Stimulated activated CD8-positive, alpha-beta memory T cell treated with anti-CD3 and anti-CD28 coated beads, Interleukin-15, amount 100 ng/mL, for 48 hours (primary cell): ENCODE measurements around the gene ETV2.
"Not testable (repeated sequence)": the region's sequence is repeated elsewhere in the genome, so short reads cannot be mapped to it uniquely, and the experiment has no call there.

Source experiments
- DNase-seq, 2 donors: peaks; one replicate each; pipeline ENCODE4 v3.0.0-alpha.2; 2020; ENCODE audit warnings: low read depth in 2 of 2

Gene ETV2, protein sequence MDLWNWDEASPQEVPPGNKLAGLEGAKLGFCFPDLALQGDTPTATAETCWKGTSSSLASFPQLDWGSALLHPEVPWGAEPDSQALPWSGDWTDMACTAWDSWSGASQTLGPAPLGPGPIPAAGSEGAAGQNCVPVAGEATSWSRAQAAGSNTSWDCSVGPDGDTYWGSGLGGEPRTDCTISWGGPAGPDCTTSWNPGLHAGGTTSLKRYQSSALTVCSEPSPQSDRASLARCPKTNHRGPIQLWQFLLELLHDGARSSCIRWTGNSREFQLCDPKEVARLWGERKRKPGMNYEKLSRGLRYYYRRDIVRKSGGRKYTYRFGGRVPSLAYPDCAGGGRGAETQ

DNA sequence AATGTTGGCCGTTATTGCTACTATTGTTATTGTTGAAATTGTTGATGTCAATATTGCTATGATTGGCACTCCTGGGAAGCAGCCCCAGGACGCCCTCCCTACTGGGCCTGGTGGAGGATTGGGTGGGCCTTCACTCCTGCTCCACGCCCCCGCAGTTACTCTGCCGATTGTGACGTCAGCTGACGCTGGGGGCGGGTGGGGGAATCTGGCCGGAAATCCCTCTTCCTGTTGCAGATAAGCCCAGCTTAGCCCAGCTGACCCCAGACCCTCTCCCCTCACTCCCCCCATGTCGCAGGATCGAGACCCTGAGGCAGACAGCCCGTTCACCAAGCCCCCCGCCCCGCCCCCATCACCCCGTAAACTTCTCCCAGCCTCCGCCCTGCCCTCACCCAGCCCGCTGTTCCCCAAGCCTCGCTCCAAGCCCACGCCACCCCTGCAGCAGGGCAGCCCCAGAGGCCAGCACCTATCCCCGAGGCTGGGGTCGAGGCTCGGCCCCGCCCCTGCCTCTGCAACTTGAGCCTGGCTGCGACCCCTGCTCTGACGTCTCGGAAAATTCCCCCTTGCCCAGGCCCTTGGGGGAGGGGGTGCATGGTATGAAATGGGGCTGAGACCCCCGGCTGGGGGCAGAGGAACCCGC is at the start of gene ETV2:
Gene ETV2 (plus strand): TSS at position 231 of the 637 bp plus-strand sequence. CDS start 716 bp downstream, outside the sequence.
- DNase-seq = peak; percentile 33 to 43

DNA sequence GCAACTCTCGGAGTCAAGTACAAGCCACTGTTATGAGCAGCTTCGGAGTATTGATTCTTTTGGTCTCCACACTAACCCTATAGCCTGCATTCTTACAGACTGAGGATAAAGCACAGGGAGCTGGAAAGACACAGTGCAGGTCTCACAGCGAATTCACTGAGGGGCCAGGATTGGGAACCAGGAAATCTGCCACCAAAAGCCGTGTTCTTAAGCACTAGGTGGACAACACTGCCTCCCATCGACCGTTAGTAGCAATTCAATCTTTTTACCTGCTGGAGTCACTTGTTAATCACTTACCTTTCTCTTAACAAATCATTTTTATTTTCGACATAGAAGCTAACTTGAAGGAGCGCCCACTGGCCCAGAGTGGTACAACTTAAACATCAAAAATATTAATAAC is 49.3 kb upstream of the ETV2 start:
- DNase-seq = no peak

DNA sequence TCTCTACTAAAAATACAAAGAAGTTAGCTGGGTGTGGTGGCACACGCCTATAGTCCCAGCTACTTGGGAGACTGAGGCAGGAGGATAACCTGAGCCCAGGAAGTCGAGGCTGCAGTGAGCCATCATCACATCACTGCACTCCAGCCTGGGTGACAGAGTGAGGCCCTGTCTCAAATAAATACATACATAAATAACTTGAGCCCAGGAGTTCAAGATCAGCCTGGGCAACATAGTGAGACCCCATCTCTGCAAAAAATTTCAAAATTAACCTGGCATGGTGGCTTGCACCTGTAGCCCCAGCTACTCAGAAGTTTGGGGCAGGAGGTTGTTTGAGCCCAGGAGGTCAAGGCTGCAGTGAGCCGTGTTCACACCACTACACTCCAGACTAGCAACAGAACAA is 46.5 kb upstream of the ETV2 start:
- DNase-seq = not testable (repeated sequence)

DNA sequence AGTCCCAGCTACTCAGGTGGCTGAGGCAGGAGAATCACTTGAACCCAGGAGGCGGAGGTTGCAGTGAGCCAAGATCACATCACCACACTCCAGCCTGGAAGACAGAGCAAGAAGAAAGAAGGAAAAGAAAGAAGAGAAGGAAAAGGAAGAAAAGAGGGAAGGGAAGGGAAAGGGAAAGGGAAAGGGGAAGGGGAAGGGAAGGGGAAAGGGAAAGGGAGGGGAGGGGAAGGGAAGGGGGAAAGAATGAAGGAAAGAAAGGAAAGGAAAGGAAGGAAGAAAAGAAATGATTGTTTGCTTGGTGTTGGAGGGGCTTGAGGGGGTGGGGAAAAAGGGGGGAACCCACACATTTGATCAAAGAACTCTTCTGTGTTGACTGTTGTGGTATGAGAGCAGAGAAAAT is 45.6 kb upstream of the ETV2 start:
- DNase-seq = no peak

DNA sequence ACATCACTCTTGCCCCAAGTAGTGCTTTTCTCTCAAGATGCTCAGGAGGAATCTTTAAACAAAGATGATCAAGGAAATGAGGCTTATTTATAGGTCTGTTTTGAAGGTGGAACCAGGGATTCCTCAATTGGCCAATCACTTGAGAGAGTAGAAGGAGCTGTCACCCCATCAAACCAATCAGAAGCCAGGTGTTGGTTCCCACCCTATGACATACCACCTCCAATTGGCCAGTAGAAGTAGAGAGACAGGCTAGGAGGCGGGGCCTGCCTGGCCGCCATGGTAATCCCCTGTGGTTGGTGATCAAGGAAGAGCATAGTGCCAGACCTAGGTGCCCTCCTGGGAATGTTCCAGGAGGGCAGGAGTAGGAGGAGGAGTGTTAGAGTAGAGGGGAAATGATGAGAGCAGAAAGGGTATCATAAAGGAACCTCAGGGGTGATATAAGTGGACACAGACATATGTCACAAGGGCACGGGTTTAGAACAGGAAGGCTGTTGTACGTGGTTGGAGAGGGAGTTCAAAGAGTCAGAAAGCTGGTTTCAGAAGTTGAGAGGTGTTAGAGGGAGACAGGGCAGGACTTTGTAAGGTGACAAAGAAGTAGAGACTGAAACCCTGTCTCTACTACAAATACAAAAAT is 45.1 kb upstream of the ETV2 start:
- DNase-seq = peak in 1 of 2 donors; percentile 11

DNA sequence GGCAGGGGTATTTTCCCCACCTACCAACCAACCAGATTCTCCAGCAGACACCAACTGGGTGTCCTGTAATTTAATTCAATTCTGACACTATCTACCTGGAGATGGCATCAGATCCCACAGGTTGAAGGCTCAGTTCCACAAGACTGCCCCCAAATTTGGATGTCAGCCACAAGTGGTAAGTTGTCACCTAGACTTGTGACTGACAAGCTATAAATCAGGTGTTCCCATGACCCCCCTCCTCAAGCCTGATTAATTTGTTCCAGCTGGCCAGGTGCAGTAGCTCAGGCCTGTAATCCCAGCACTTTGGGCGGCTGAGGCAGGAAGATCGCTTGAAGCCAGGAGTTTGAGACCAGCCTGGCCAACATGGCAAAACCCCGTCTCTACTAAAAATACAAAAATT is 39.6 kb upstream of the ETV2 start:
- DNase-seq = no peak

DNA sequence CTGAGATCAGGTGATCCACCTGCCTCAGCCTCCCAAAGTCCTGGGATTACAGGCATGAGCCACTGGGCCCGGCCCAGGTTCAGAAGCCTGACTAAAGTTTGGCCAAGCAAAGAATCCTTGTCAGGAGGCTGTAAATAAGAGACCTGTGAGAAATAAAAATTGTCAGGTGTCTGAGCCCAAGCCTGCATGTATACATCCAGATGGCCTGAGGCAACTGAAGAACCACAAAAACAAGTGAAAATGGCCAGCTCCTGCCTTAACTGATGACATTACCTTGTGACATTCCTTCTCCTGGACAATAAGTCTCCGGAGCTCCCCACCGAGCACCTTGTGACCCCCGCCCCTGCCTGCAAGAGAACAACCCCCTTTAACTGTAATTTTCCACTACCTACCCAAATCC is 37.1 kb upstream of the ETV2 start:
- DNase-seq = not testable (repeated sequence)

DNA sequence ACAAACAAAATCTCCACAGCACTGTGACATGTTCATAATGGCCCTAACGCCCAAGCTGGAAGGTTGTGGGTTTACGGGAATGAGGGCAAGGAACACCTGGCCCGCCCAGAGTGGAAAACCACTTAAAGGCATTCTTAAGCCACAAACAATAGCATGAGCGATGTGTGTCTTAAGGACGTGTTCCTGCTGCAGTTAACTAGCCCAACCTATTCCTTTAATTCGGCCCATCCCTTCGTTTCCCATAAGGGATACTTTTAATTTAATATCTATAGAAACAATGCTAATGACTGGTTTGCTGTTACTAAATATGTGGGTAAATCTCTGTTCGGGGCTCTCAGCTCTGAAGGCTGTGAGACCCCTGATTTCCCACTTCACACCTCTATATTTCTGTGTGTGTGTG is 34.4 kb upstream of the ETV2 start:
- not testable (repeated sequence) for DNase-seq

DNA sequence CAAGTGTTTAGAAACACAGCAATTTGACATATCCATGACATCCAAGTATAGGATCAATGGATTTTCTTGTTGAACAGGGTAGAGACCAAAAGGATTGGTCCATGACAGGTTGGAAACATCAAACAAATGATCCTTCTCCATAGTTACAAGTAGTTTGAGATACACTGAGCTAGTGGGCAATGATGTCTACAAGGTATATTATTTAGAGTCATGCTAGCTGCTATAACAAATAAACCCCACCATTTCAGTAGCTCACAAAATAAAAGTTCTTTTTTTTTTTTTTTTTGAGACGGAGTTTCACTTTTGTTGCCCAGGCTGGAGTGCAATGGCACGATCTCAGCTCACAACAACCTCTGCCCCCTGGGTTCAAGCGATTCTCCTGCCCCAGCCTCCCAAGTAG is 33.9 kb upstream of the ETV2 start:
- DNase-seq = no peak

DNA sequence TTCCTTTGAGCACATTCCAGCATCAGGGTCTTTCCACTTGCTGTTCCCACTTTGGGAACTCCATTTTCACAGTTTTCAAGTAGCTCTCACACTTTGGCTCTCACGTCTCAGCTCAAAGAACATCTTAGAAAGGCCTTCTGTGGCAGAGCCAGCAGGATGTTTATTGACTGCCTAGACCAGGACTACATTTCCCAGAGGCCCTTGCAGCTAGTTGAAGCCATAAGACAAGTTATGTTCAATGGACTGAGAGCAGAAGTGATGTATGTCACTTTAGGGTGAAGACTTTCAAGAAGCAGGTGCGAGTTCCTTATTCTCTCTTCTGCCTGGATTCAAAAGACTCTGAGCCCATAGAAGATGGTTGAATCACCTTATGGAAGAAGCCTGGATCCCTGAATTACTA is 33.3 kb upstream of the ETV2 start:
- no peak for DNase-seq

DNA sequence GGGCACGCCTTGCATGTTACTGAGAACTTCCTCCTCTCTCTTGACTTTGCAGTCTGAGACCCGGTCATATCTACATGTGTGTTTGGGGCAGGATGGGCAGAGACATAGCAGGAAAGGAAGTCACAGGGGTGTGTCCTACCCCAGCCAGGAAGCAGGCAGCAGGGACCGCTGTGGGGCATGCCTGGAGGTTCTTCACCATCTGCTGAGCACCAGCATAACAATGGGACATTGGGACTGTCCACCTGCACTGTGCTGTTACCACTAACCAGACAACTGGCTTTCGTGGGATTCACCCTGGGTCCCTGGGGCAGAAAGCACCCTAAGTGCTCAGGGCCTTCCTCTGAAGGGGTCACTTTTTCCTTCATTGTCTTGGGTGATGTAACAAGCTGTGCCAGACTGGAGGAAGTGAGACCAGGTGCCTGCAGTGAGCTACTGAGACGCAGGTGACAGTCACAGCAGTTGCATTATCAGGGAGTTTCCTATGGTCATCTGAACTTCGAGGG is 31.6 kb upstream of the ETV2 start:
- no peak for DNase-seq

DNA sequence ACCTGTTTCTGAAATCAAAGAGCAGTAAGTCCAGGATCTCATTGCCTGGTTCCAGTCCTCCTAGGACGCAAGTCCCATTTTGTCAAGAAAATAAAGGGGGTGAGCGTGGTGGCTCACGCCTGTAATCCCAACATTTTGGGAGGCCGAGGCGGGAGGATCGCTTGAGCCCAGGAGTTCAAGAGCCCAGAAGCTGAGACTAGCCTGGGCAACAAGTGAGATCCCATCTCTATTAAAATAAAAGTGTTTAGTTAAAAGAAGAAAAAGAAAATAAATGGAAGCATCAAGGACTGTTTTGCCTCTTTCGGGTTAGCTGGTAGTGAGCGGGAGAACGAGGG is 29.4 kb upstream of the ETV2 start:
- no peak for DNase-seq

DNA sequence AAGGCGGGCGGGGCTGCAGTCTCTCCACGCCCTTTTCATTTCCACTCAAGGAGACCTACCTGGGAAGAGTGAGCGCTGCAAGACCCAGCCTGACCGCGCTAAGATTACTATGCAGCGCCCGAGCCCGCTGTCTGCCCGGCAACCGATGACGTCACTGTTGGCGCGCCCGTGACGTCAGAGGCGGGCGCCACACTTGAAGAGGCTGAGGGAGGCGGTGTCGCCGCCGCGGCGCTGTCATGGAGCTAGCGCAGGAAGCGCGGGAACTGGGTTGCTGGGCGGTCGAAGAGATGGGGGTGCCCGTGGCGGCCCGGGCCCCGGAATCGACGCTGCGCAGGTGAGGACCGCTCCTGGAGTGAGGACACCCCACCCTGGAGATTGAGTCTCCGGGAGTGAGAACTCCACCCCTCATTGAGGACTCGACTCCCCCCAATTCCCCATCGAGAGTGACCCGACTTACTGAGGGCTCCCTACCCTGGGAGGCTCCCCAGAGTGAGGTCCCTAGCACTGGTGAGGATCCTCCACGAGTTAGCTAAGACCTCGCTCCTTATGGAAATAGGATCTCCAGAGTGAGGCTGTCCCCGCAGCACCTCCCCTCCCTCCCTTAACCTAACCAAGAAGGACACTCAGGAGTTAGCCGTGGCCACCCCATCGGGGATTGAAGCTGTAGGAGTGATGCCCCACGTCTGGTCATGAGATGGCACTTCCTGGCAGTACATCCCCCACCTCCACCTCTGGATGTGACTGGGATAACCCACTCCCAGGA is 28.8 kb upstream of the ETV2 start, which contains the start of gene HAUS5:
Gene HAUS5 (plus strand): TSS at position 177 of the 763 bp plus-strand sequence. CDS start 60 bp downstream, at position 237.
- peak; percentile 95 for DNase-seq

DNA sequence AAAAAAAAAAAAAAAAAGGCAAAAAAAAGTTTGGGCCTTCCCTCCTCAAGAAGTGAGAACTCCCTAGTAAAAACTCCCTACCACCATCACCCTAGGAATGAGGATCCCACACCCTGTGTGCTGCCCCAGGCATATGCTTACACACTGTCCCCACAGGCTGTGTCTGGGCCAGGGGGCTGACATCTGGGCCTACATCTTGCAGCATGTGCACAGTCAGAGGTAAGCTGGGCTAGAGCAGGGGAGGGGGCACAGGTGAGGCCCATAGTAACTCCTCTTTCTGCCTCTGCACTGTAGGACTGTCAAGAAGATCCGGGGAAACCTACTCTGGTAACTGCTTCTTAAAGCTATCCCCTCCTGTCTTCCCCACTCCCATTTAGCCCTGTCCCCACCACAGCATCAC is 28.0 kb upstream of the ETV2 start:
- DNase-seq = no peak

DNA sequence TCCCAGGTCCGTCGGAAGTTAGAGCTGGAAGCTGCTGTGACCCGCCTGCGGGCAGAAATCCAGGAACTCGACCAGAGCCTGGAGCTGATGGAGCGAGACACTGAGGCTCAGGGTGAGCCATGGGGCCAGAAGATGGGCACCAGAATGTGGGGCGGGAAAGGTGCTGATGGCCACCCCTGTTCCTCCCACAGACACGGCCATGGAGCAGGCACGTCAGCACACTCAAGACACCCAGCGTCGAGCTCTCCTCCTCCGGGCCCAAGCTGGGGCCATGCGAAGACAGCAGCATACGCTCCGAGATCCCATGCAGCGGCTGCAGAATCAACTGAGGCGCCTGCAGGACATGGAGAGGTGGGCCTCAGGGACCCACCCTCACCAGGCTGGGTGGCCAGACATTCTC is 26.5 kb upstream of the ETV2 start:
- no peak for DNase-seq

DNA sequence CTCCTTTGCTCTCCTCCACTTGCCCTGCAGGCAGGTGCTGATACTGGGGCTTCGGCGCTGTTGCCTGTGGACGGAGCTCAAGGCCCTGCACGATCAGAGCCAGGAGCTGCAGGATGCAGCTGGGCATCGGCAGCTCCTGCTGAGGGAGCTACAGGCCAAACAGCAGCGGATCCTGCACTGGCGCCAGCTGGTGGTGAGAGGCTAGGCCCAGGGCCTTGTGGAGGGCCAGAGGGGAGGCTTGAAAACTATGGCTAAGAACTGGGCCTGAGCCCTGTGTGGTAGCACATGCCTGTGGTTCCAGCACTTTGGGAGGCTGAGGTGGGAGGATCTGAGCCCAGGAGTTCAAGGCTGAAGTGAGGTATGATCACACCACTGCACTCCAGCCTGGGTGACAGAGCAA is 22.7 kb upstream of the ETV2 start:
- no peak for DNase-seq

DNA sequence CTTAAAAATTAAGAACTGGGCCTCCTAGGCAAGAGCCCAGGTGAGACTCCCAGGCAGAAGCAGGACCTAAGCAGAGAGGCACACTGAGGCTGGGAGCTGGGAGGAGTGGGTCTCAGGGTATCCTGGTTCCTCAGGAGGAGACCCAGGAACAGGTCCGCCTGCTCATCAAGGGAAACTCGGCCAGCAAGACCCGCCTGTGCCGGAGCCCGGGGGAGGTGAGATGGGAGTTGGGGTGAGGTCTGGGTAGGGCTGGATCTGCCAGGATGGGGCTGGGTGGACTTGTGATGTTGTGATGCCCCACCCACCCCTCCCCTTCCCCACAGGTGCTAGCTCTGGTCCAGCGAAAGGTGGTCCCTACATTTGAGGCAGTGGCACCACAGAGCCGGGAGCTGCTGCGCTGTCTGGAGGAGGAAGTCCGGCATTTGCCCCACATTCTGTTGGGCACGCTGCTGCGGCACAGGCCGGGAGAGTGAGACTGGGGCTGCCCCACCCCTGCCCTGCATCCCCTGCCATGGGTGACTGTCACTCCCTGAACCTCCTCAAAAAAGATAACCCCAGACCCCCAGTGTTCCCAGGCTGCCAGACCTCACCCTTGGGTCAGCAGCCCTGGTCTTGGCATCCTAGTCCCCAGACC is 22.1 kb upstream of the ETV2 start:
- DNase-seq = no peak

DNA sequence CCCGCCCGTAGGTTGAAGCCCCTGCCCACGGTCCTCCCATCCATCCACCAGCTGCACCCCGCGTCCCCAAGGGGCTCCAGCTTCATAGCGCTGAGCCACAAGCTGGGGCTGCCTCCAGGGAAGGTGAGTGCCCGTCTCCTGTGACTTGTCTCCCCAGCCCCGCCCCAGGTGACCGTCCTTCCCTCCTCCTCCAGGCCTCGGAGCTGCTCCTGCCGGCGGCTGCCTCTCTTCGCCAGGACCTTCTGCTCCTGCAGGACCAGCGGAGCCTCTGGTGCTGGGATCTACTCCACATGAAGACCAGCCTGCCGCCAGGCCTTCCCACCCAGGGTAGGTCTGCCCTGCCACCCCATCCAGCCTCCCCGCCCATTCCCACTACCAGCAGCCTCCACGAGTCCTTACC is 21.5 kb upstream of the ETV2 start:
- no peak for DNase-seq

DNA sequence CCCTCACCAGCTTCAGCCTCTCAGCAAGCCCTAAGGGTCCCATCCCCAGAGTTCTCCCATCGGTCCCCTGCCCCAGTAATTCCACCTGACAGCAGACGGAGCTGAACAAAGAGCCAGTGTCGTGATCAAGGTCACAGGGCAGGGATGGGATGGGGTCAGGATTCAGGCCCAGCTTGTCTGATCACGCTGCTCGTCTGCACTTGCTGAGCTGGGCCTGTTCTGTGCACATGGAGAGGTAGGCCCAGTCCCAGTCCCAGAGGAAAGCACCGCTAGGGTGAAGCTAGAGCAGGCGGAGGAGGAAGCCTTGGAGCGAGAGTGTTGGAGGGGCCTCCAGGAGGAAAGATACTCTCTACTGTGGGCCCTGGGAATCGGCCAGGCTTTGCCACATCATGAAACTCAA is 19.8 kb upstream of the ETV2 start:
- DNase-seq = no peak

DNA sequence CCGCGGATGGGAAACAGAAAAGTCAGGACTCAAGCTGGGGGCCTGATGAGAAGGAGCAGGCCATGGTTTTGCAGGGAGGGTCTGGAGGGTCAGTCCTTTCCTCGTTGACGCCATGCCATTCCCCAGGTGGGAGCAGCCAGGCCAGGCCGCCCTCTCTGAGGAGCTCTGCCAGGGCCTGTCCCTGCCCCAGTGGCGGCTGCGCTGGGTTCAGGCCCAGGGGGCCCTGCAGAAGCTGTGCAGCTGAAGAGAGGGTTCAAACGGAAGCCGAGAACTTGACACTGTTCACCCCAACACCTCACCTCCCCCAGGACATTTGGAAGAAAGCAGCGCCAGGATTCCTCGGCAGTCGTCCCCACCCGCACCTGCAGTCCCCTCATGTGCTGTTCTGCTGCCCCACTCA is 18.8 kb upstream of the ETV2 start:
- no peak for DNase-seq

DNA sequence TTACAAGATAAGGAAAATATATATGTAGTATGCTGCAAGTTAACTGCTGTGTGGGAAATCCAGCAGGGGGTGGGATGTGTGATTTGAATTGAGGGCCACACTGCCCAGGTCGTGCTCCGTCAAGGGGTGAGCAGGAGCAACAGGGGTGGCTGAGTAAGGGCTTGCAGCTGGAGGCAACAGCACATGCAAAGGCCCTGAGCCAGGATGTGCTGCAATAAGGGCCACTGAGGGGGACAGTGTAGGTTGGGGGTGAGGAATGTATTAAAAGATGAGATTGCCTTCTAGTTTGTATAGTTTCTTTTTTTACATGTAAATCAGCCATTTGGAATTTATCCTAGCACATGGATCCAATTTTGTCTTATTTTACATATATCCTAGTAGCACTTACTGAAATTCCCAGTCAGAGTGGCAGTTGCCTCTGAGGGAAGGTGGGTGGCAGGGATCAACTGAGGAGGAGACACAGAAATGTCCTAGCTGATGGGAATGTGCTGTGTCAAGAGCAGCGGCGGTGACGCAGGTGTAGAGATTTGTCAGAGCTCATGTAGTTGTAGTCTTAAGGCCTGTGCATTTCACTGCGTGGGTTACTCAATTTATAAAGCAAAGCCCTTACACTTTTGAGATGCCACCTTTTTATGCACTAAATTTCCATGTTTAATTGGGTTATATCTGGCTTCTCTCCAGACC is 18.1 kb upstream of the ETV2 start:
- no peak for DNase-seq
